Mesodermal cell (in vitro differentiated cells): ENCODE results near the gene SLC36A3.

ENCODE experiments used
- H3K27ac ChIP-seq: 2 replicates; pipeline ENCODE4 v1.7.0; 2013; ENCODE audit warnings: mild to moderate bottlenecking, low read depth, low read length, moderate library complexity; ENCODE audit not compliant: severe bottlenecking
- H3K36me3 ChIP-seq: 2 replicates; pipeline ENCODE4 v1.7.1; 2013; ENCODE audit warnings: mild to moderate bottlenecking, low read length, moderate library complexity; ENCODE audit not compliant: control insufficient read depth, insufficient read depth
- H3K4me1 ChIP-seq: one replicate; pipeline ENCODE4 v1.7.1; 2013; ENCODE audit warnings: mild to moderate bottlenecking, low read length; ENCODE audit not compliant: insufficient read depth, control insufficient read depth, poor library complexity, severe bottlenecking
- H3K4me3 ChIP-seq: 2 replicates; pipeline ENCODE4 v1.7.0; 2013; ENCODE audit warnings: low read length, control low read depth, mild to moderate bottlenecking; ENCODE audit not compliant: insufficient read depth, poor library complexity, severe bottlenecking; ENCODE audit errors: extremely low read depth
- H3K9me3 ChIP-seq: 2 replicates; pipeline ENCODE4 v1.7.1; 2013; ENCODE audit warnings: mild to moderate bottlenecking, low read length, moderate library complexity; ENCODE audit not compliant: control insufficient read depth
- WGBS, 2 experiments: methylation state at CpG; one replicate each; pipeline ENCODE4 v1.1.5; 2013; ENCODE audit warnings: missing lambda C conversion rate in 2 of 2; ENCODE audit not compliant: insufficient coverage in 2 of 2; 5-methylcytosine and 5-hydroxymethylcytosine counted together

SLC36A3 gene

DNA sequence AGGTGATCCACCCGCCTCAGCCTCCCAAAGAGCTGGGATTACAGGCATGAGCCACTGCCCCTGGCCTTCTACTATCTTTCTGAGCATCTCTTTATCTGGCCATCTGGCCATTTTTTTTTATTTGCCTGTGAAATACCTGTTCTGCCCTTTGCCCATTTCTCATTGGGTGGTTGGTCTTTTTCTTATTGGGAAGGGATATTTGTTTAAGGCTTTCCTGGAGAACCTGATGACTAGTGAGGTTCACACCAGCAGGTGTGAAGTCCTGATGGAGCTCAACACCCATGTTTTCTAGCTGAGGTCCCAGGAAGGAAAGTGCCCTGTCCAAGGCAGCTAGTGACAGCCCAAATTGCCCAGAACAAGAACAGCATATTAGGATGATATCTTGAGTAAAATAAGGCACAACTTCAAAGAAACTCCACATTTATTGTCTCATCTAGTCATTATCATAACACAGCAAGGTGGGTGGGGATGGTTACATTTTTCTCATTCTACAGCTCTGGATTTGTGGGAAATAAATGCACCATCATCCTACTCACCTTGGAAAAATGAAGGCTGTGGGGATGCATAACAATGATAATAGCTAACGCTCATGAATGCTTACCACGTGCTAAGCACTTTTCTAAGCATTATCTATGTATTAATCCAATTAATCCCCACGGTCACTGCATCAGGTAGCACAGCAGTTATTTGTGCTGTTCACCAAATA lies 20.3 kb downstream of the SLC36A3 start:
- Histone ChIP-seq H3K36me3 (no peaks in the 10 kb centered on the region), H3K9me3 (no peaks in the 10 kb centered on the region), H3K4me1 (no peaks in the 10 kb centered on the region), H3K27ac (no peak overlapping the region), H3K4me3 (no peak overlapping the region)
- 85 to 100% methylated on average over 1 to 3 of the region's 4 CpGs for WGBS, 2 experiments

DNA sequence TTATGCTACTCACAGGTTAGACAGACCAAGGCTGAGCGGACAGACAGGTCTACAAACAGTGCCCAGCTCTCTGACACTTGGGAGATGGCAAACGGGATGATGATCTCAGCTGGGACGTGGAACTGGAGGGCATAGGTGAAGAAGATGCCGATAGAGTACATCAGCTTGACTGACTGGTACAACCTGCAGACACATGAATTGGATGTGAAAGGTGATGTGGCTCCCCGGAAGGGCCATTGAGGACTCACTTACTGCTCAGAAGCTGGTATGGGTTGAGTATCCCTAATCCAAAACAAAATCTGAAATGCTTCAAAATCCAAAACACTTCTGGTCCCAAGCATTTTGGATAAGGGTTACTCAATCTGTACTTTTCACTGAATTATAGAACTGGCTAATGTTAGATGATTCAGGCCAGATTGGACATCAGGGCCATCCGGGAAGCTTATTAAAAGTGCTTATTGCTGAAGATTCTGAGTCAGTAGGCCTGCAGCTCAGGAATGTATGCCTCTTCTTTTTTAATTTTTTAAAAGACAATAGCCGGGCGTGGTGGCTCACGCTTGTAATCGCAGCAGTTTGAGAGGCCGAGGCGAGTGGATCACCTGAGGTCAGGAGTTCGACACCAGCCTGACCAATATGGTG lies 22.4 kb downstream of the SLC36A3 start:
- H3K36me3 ChIP-seq: no peaks in the 10 kb centered on the region
- no peaks in the 10 kb centered on the region for H3K4me1 ChIP-seq
- H3K4me3 ChIP-seq: no peak overlapping the region
- H3K9me3 ChIP-seq: no peaks in the 10 kb centered on the region
- WGBS, 2 experiments: 89 to 92% methylated on average over 12 of the region's 13 CpGs
- no peak overlapping the region for H3K27ac ChIP-seq

DNA sequence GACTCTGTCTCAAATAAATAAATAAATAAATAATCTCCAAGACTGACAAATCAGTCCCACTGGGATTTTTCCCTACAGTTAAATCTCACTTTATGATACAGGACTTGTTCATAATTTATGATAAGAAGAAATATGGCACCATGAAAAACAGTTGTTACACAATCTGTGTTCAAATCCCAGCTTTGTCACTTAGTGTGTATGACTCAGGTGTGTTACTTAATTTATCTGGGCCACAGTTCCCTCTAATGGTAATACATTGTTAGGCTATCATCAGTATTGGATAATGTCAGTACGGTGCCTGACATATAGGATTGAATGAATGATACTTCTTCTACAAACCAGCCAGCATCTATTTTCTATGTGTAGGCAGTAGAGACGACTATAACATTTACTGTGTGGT lies 23.1 kb downstream of the SLC36A3 start:
- Histone ChIP-seq H3K9me3 (no peaks in the 10 kb centered on the region), H3K36me3 (no peaks in the 10 kb centered on the region), H3K4me3 (no peak overlapping the region), H3K27ac (no peak overlapping the region), H3K4me1 (no peaks in the 10 kb centered on the region)
- 100% methylated on average over 1 of the region's 2 CpGs; no CpG with 5 or more reads in 1 of the 2 experiments for WGBS, 2 experiments

DNA sequence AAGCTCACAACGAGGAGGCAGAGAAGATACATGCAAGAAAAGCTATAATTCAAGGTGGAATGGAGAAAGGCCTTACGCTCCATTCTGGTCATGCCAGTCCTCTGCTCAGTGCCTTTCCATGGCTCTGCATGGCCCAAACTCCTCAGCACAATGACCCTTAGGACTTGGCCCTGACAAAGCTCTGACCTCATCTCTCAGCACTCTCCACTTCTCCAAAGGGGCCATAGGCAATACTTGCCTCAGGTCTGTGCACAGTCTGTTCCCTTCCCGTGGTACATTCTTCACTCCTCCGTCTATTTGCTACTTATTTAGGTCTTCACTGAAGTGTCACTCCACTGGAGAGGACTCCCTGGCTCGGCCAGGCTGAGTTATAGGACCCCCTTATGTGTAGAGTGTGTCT lies 24.7 kb downstream of the SLC36A3 start:
- no peak overlapping the region for H3K27ac ChIP-seq
- H3K36me3 ChIP-seq: no peaks in the 10 kb centered on the region
- 93 to 100% methylated on average over 4 of the region's 5 CpGs for WGBS, 2 experiments
- no peaks in the 10 kb centered on the region for H3K4me1 ChIP-seq
- no peaks in the 10 kb centered on the region for H3K9me3 ChIP-seq
- H3K4me3 ChIP-seq: no peak overlapping the region

DNA sequence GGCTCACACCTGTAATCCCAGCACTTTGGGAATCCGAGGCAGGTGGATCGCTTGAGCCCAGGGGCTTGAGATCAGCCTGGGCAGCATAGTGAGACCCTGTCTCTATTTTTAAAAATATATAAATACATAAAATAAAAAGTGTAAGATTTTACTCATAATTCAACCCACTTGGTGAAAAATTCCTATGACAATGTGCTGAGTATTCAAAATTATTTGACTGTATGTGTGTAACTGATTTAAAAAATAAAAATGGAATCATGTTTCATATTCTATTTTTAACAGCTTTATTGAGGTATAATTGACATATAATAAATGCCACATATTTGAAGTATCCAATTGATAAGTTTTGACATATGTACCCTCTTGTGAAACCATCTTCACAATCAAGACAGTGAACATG lies 27.8 kb downstream of the SLC36A3 start:
- Histone ChIP-seq H3K4me1 (no peaks in the 10 kb centered on the region), H3K27ac (no peak overlapping the region), H3K9me3 (no peaks in the 10 kb centered on the region), H3K4me3 (no peak overlapping the region), H3K36me3 (no peaks in the 10 kb centered on the region)
- WGBS, 2 experiments: no CpG with 5 or more reads among the region's 2 CpGs

DNA sequence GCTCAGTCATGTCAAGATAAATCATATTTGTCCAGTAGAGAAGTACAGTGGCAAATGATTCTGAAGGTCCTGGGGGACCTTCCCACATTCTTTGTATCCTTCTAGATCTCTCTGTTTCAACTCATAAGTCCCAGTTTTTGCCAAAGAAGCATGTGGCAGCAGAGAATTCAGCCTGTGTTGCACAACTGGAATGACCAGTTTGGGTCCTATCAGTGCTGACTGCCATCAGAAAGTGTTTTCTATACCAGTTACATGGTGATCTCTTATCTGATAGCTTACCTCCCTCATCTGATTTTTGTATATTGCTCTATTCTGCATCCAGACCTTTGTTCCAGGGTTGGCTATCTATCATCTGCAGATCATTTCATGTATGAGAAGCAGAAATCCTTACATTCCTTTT lies 28.9 kb downstream of the SLC36A3 start:
- Histone ChIP-seq H3K4me3 (no peak overlapping the region), H3K36me3 (no peaks in the 10 kb centered on the region), H3K4me1 (no peaks in the 10 kb centered on the region), H3K27ac (no peak overlapping the region), H3K9me3 (no peaks in the 10 kb centered on the region)

DNA sequence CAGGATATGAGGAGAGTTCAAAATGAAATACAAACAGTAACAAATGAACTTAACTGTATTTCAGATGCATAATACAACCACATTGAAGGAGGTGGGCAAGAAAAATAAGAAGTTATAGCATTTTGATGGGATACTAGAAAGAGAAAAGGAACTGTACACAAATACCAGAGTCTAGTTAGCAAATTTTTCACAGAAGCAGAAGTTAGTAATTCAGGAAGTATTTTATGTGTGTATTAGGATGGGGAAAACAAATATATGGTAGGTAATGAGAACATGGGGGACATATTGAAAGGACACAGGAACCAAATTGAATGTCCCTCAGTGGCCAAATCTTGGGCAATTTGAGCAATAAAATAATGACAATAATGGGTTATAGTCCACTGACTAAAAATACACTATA lies 32.2 kb downstream of the SLC36A3 start:
- H3K4me3 ChIP-seq: no peak overlapping the region
- peaks cover 2% of the 10 kb centered on the region for H3K4me1 ChIP-seq
- H3K27ac ChIP-seq: no peak overlapping the region
- no peaks in the 10 kb centered on the region for H3K9me3 ChIP-seq
- peaks cover 9% of the 10 kb centered on the region for H3K36me3 ChIP-seq

DNA sequence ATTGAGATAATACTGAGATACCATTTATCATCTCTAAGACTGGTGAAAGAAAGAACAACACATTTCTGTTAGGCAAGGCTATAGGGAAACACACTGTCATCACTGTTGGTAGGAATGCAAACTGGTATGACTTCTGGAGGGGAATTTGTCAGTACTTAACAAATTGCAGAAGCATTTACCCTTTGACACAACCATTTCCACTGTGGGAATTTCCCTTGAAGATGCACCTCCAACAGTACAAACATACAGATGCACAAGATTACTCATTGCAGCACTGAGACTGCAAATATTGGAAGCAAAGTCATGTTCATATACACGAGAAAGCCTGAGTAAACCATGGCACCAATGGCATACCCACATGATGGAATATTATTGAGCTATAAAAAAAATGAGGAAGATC lies 33.0 kb downstream of the SLC36A3 start:
- Histone ChIP-seq H3K27ac (no peak overlapping the region), H3K4me3 (no peak overlapping the region), H3K36me3 (peaks cover 9% of the 10 kb centered on the region), H3K9me3 (no peaks in the 10 kb centered on the region), H3K4me1 (peaks cover 2% of the 10 kb centered on the region)
- no CpG with 5 or more reads among the region's 1 CpG for WGBS, 2 experiments

DNA sequence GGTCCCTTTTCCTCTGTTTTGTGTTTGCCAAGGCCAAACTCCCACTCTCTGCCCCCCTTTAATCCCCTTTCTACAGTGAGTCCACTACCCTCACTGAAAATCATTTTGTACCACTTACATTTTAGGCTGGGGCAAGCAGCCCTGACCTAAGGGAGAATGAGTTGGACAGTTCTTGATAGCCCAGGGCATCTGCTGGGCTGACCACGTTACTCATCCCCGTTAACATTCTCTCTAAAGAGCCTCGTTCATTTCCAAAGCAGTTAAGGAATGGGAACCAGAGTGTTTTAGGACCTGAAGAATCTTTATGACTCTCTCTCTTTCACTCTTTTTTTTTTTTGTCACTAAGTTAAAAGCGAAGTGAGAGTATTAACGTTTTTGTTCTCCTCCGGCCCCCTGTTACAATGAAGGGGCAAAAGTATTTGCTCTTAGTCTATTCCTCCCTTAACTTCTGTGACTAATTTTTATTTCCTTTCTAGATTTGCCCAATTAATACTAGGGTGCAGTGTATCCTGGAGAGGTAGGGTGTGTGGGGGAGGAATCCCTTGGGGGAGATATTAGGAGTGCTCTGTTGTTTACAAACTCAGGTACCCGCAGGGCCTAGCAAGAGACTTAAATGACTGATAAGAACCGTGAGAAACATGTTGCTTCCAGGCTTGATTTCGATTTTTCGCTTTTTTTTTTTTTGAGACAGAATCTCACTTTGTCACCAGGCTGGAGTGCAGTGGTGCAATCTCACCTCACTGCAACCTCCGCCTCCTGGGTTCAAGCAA lies 35.9 kb downstream of the SLC36A3 start:
- WGBS, 2 experiments: 84 to 93% methylated on average over 4 to 7 of the region's 11 CpGs
- Histone ChIP-seq H3K4me1 (peaks cover 2% of the 10 kb centered on the region), H3K4me3 (no peak overlapping the region), H3K27ac (peak overlapping the region; percentile 4), H3K9me3 (no peaks in the 10 kb centered on the region), H3K36me3 (peaks cover 9% of the 10 kb centered on the region)

DNA sequence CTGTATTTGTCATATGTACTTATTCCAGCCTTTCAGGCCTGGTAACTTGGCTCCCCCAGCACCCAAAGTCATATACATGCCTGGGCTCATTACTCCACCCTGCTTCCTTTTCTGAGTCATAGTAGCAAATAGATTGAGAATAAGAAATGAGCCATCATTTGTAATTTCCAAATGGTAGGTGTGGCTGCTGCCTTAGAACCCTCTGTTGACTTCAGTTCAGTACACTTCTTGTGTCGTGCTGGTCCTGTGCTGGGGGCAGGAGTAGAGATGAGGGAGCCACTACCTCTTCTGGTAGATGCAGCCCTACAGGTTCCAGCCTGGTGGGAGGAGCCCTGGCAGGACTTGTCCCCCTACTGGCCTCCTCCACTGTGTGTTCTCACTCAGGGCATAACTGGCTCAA lies 39.5 kb downstream of the SLC36A3 start:
- peaks cover 2% of the 10 kb centered on the region for H3K4me1 ChIP-seq
- 75 to 92% methylated on average over 1 of the region's 1 CpG for WGBS, 2 experiments
- peaks cover 9% of the 10 kb centered on the region for H3K36me3 ChIP-seq
- H3K4me3 ChIP-seq: no peak overlapping the region
- H3K9me3 ChIP-seq: no peaks in the 10 kb centered on the region
- no peak overlapping the region for H3K27ac ChIP-seq

DNA sequence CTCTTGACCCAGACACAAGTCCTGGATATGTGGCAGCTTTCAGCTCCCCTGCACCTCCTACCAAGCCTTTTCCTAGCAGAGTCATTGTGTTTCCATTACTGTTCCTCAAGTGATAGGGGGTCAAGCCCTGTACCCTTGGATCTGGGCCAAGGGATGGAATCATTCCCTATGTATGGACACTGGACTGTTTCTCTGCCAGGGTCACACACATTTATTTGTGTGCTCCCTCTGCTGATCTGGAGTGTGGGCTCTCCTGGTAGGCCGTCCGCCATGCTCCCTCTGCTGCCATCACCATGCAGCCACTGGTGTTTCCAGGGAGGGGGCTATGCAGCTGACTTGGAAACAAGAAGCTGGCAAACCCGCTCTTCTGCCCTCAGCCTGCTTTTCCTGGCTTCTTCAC lies 41.0 kb downstream of the SLC36A3 start:
- H3K4me1 ChIP-seq: peaks cover 8% of the 10 kb centered on the region
- 92 to 93% methylated on average over 3 of the region's 3 CpGs for WGBS, 2 experiments
- no peak overlapping the region for H3K27ac ChIP-seq
- peaks cover 9% of the 10 kb centered on the region for H3K36me3 ChIP-seq
- no peaks in the 10 kb centered on the region for H3K9me3 ChIP-seq
- H3K4me3 ChIP-seq: no peak overlapping the region
